Right atrium auricular region (tissue), 2 donors: ENCODE results near the gene LILRA5. TPM values are rescaled to one million over a fixed set of nuclear protein-coding genes. Genes with fewer than 3 reads are reported as not detected.
"Not testable (repeated sequence)": the region's sequence is repeated elsewhere in the genome, so short reads cannot be mapped to it uniquely, and the experiment has no call there.

ENCODE experiments used
- DNase-seq: peaks from one replicate; pipeline ENCODE4 v3.0.0-alpha.2; 2019; ENCODE audit warnings: low spot score
- H3K27ac ChIP-seq, 2 donors: fragments of 200-600 bp; sonication (generic); 1 replicate in 1 of 2; 2 replicates in 1 of 2; pipeline ENCODE4 v1.5.1; 2016 to 2019
- H3K27me3 ChIP-seq, 2 donors: fragments of 200-600 bp; sonication (generic); one replicate each; pipeline versions ENCODE4 v1.5.1 to v1.6.0; 2017 to 2019
- H3K36me3 ChIP-seq: fragments of 200-600 bp; sonication (generic); one replicate; pipeline ENCODE4 v1.5.1; 2016
- H3K4me1 ChIP-seq, 2 donors: fragments of 200-600 bp; sonication (generic); one replicate each; pipeline versions ENCODE4 v1.5.1 to v1.6.0; 2017 to 2019
- H3K4me3 ChIP-seq, 2 donors: fragments of 200-600 bp; sonication (generic); 1 replicate in 1 of 2; 2 replicates in 1 of 2; pipeline ENCODE4 v1.5.1; 2017 to 2019; ENCODE audit warnings: mild to moderate bottlenecking in 1 of 2, moderate library complexity in 1 of 2
- H3K9me3 ChIP-seq, 2 donors: fragments of 200-600 bp; sonication (generic); one replicate each; pipeline ENCODE4 v1.5.1; 2019
- total RNA-seq, 2 donors: library from RNA; depleted of rRNA; stranded (reverse); fragments of >200 nt; gene quantifications; one replicate each; pipeline ENCODE4 v1.1.0, GENCODE V29; 2016
- TF ChIP-seq, protein P1 (sequence below), 2 donors: fragments of 200-600 bp; sonication (generic); IDR thresholded peaks; one replicate each; pipeline ENCODE4 v1.5.1; 2019; ENCODE audit warnings: antibody characterized with exemption in 2 of 2

The LILRA5 gene
- total RNA-seq = 1 to 10 TPM in 1 of 2 donors, under 1 TPM in 1; 0.93 to 3.6 TPM

DNA sequence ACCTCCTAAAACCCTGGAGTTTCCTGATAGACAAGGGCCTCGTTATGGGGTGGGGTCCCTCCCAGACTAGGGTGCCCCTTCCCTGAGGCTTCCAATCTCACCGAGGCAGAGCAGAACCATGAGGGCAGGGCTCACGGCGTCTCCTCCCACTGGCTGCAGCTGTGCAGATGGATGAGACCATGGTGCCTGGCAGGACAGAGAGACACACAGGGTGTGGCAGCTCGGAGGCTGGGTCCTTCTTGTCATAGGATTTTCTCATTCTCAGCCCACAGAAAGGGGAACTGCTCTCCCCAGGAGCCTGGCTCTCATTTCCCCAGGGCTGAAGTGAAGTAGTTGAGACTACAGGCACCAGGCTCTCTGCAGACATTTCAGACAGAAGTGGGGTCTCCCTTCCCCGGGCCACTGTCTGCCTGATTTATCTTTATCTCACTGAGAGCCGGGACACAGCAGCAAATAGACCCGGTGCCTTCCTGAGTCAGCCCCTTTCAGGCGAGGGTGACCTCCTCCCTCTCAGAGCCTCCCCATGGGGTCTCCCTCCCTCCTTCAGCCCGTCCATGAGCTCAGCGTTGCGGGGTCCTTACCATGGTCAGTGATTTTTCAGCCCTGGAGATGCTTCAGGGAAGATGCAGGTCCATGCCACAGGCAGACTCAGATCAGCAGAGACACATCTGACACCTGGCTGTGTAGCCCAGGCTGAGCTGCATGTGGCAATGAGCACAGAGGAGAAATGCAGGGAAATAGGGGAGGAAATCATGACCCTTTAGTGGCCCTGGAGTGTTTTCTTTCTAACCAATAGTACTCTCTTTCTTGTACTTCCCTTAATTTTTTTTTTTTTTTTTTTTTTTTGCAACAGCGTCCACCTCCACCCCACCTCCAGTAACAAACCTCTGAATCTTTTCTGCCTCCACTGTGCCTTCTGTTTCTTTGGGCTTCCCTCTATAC lies at the start of gene LILRA5:
LILRA5 (minus strand) TSS at position 731 of the 942 bp plus-strand sequence; CDS start at position 584, 147 bp downstream.
- Histone ChIP-seq H3K36me3 (no peaks in the 10 kb centered on the region), H3K9me3 (no peaks in the 10 kb centered on the region), H3K4me3 (no peak within 1 kb of the TSS), H3K27me3 (no peaks in the 10 kb centered on the region), H3K4me1 (no peaks in the 10 kb centered on the region), H3K27ac (no peak within 1 kb of the TSS)
- TF ChIP-seq, protein P1, sequence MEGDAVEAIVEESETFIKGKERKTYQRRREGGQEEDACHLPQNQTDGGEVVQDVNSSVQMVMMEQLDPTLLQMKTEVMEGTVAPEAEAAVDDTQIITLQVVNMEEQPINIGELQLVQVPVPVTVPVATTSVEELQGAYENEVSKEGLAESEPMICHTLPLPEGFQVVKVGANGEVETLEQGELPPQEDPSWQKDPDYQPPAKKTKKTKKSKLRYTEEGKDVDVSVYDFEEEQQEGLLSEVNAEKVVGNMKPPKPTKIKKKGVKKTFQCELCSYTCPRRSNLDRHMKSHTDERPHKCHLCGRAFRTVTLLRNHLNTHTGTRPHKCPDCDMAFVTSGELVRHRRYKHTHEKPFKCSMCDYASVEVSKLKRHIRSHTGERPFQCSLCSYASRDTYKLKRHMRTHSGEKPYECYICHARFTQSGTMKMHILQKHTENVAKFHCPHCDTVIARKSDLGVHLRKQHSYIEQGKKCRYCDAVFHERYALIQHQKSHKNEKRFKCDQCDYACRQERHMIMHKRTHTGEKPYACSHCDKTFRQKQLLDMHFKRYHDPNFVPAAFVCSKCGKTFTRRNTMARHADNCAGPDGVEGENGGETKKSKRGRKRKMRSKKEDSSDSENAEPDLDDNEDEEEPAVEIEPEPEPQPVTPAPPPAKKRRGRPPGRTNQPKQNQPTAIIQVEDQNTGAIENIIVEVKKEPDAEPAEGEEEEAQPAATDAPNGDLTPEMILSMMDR (IDR thresholded peaks at IDR 0.05) = no peak
- DNase-seq = no peak

DNA sequence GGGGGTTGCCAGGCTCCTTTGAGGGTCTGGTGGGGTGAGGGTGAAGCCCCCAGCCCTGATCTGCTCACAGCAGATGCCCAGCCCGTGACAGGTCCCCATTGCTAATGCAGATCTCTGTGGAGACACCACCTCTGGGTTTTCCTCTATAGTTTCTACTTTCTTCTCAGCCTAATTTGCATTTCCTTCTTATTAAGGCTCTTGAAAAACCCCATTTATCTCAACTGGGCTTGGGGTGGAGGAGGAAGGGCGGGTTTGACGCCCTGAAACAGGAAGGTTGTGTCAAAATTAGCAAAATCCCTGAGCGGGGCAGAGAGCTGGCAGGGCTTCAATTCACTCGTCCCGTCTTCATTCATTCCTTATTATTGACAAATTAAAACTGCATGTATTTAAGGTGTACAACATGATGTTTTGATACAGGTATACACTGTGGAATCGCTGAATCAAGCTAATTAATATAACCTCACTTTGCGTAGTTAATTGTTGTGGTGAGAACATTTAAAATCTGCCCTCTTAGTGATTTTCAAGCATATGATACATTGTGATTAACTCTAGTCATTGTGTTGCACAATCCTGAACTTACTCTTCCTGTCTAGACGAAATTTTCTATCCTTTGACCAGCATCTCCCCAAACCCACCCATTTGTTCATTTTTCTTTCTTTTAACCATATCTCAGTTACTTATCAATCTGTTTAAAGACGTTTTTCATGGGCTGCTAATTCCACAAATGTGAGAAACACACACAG lies 48.9 kb upstream of the LILRA5 start:
- not testable (repeated sequence) for DNase-seq, H3K9me3 ChIP-seq, H3K27me3 ChIP-seq, H3K4me3 ChIP-seq, H3K27ac ChIP-seq, H3K4me1 ChIP-seq, H3K36me3 ChIP-seq

DNA sequence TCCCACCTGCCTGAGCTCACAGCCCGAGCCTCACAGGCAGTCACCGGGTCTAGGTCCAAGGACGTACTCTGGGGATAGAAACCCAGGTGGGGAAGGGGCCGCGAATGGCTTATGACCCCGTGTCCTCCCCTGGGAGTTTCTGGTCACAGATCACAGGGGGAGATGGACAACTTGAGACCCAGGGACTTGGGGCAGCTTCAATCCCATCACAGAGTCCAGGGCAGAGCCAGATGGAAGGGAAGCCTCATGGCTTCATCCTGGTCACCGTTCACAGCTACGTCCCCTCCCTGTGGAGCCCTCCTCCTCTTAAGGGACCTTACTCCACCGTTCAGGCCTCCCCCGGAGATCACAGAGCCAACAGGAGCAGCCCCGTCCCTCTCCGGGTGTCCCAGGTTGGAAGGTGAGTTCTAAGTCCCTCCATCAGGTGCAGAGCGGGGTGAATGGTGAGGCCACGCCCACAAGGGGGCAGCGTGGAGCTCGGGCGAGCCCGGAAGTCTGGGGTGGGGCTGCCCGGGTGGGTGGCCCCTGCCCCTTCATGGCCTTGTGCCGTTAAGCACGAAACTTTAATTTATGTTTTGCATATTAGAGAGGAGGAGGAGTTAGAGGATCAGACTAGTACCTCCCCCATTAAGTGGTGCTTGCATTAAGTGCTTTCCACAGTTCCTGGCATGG lies 46.3 kb upstream of the LILRA5 start:
- not testable (repeated sequence) for H3K36me3 ChIP-seq, H3K9me3 ChIP-seq, H3K27ac ChIP-seq, H3K4me3 ChIP-seq, DNase-seq, H3K4me1 ChIP-seq, H3K27me3 ChIP-seq

DNA sequence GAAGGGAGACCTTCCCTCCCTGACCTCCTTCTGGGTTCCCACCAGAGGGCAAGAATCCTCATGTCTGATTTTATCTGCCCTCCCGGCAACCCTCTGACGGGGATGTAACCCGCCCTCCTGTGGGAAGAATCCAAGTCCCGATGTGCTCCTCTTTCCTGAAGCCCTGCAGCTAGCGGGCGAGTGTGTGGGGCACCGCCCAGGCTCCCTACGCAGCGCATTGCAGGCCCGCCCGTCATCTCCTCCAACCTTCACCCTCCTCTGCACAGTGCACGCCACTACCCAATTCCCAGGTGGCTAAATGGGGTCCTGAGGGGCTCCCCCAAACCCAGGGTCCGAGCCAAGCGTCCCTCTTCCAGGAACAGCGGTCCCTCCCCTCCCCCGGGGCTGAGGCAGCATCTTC lies 44.4 kb upstream of the LILRA5 start:
- no peak for DNase-seq
- H3K4me1 ChIP-seq = no peaks in the 10 kb centered on the region
- H3K27ac ChIP-seq = no peak overlapping the region
- H3K9me3 ChIP-seq = no peaks in the 10 kb centered on the region
- H3K36me3 ChIP-seq = no peaks in the 10 kb centered on the region
- TF ChIP-seq, protein P1 (IDR thresholded peaks at IDR 0.05) = no peak
- no peak overlapping the region for H3K4me3 ChIP-seq
- H3K27me3 ChIP-seq = no peaks in the 10 kb centered on the region

DNA sequence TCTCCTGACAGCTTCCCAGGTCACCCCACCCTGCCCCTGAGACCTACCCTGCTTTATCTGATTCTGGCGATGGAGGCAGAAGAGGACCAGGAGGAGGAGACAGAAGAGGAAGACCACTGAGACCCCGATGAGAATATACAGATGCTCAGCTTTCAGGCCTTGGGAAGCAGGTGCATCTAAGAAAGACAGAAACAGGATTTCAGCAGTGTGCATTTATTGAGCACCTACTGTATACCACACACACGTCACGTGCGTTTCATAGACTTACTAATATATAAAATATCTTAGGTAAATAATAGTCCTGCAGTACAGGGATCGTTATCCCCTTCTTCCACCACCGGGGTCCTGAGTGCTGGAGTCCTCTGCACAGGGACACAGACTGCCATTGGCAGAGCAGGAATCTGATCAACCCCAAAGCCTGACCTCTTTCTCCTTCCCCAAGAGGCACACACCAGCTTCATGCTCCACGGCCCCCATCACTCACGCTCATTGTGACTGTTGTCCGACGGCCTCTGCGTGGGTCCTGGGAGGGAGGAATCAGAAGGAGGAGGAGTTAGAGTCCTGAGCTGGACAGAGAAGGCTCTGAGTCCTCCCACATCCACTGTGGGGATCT lies 43.6 kb upstream of the LILRA5 start:
- H3K4me3 ChIP-seq = no peak overlapping the region
- H3K9me3 ChIP-seq = no peaks in the 10 kb centered on the region
- no peak overlapping the region for H3K27ac ChIP-seq
- DNase-seq = no peak
- TF ChIP-seq, protein P1 (IDR thresholded peaks at IDR 0.05) = no peak
- no peaks in the 10 kb centered on the region for H3K4me1 ChIP-seq
- H3K27me3 ChIP-seq = no peaks in the 10 kb centered on the region
- no peaks in the 10 kb centered on the region for H3K36me3 ChIP-seq

DNA sequence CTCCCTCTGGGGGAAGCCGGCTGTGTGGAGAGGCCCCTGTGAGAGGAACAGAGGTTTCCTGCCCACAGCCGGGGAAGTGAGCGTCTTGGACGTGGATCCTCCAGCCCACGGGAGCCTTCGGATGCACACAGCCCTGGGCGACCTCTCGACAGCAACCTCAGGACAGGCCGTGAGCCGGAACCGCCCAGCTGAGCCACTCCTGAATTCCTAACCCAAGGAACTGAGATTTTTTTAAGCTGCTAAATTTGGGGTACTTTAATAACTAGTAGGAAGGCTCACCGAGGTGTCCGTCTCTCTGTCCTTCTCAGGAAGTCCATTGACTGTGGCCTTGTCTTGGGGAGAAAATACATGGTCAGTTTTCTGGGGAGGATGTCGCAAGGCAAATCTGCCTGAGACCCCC lies 42.7 kb upstream of the LILRA5 start:
- Histone ChIP-seq H3K9me3 (no peaks in the 10 kb centered on the region), H3K27me3 (no peaks in the 10 kb centered on the region), H3K4me3 (no peak overlapping the region), H3K4me1 (no peaks in the 10 kb centered on the region), H3K27ac (no peak overlapping the region), H3K36me3 (no peaks in the 10 kb centered on the region)
- no peak for DNase-seq
- TF ChIP-seq, protein P1 (IDR thresholded peaks at IDR 0.05) = no peak
